ENCODE measurements around the gene BUD13. TPM values are rescaled to one million over a fixed set of nuclear protein-coding genes. Genes with fewer than 3 reads are reported as not detected.

Gene BUD13
- total and polyA plus RNA-seq, 2 of the 13 experiments (the other 11 are each of a cell fraction or from before 2014, with no cell fraction given), result 13.3 to 25.9 TPM

DNA sequence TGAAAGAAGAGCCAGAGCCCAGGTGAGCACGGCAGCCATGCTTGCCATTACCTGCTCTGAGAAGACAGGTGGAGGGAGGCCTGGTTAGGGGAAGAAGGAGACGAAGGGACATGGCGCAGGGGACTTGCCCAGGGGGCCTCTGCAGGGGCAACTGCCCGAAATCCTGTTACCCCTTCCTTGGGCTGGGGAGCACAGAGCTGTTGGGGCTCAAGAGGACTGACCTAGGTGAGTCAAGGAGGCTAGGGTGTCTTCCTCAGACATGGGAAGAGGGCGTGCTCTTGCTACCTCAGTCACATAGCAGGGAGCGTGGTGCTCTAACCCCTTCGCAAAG lies 19.0 kb upstream of the BUD13 start, which contains the start of gene APOA5 (continued):
- TF ChIP-seq, protein P1, sequence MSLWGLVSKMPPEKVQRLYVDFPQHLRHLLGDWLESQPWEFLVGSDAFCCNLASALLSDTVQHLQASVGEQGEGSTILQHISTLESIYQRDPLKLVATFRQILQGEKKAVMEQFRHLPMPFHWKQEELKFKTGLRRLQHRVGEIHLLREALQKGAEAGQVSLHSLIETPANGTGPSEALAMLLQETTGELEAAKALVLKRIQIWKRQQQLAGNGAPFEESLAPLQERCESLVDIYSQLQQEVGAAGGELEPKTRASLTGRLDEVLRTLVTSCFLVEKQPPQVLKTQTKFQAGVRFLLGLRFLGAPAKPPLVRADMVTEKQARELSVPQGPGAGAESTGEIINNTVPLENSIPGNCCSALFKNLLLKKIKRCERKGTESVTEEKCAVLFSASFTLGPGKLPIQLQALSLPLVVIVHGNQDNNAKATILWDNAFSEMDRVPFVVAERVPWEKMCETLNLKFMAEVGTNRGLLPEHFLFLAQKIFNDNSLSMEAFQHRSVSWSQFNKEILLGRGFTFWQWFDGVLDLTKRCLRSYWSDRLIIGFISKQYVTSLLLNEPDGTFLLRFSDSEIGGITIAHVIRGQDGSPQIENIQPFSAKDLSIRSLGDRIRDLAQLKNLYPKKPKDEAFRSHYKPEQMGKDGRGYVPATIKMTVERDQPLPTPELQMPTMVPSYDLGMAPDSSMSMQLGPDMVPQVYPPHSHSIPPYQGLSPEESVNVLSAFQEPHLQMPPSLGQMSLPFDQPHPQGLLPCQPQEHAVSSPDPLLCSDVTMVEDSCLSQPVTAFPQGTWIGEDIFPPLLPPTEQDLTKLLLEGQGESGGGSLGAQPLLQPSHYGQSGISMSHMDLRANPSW (CRISPR knock-in tag; IDR thresholded peaks at IDR 0.05; ENCODE audit: borderline replicate concordance), result no peak
- TF ChIP-seq, protein P2, sequence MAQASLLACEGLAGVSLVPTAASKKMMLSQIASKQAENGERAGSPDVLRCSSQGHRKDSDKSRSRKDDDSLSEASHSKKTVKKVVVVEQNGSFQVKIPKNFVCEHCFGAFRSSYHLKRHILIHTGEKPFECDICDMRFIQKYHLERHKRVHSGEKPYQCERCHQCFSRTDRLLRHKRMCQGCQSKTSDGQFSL (CRISPR knock-in tag; IDR thresholded peaks at IDR 0.05), result no peak
- peak; percentile 67 for TF ChIP-seq AGO2 (optimal IDR thresholded peaks at IDR 0.05; ENCODE audit: low read depth, low read length)
- TF ChIP-seq RFXAP (CRISPR knock-in tag; IDR thresholded peaks at IDR 0.05; ENCODE audit: borderline replicate concordance), result no peak
- TF ChIP-seq ZSCAN22 (CRISPR knock-in tag; IDR thresholded peaks at IDR 0.05), result no peak
- no peak for TF ChIP-seq CBX5 (CRISPR knock-in tag; IDR thresholded peaks at IDR 0.05; ENCODE audit: borderline replicate concordance)
- TF ChIP-seq, protein P3, sequence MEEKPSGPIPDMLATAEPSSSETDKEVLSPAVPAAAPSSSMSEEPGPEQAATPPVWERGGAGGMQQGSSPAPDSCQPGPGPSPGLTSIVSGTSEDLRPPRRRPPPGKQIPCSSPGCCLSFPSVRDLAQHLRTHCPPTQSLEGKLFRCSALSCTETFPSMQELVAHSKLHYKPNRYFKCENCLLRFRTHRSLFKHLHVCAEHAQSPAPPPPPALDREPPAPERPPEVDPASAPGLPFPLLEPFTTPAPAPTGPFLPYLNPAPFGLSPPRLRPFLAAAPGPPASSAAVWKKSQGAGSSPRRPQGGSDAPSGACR (CRISPR knock-in tag; IDR thresholded peaks at IDR 0.05), result peak; percentile 69
- 0 out of 2 replicates have a peak, but pooled peaks have one; percentile 17 for TF ChIP-seq MEIS1 (CRISPR knock-in tag; IDR thresholded peaks at IDR 0.05; ENCODE audit: borderline replicate concordance)
- no peak for TF ChIP-seq NCOA1 (CRISPR knock-in tag; IDR thresholded peaks at IDR 0.05)
- peak; percentile 78 for TF ChIP-seq RBFOX2 (IDR thresholded peaks at IDR 0.05; ENCODE audit: low read depth, low read length)

All from HepG2 (cell line).